Uterus (tissue), 4 donors: ENCODE results near the gene HERC4. TPM values are rescaled to one million over a fixed set of nuclear protein-coding genes. Genes with fewer than 3 reads are reported as not detected.

Source experiments
- DNase-seq, 2 donors: peaks; one replicate each; pipeline ENCODE4 v3.0.0-alpha.2; 2019 to 2020
- H3K27ac ChIP-seq, 2 donors: fragments of 200-600 bp; sonication (generic); 1 replicate in 1 of 2; 2 replicates in 1 of 2; pipeline ENCODE4 v1.5.1; 2016 to 2018
- H3K27me3 ChIP-seq, 2 donors: fragments of 200-600 bp; sonication (generic); one replicate each; pipeline ENCODE4 v1.5.1; 2018 to 2019; ENCODE audit warnings: control low read depth in 1 of 2
- H3K36me3 ChIP-seq, 2 donors: fragments of 200-600 bp; sonication (generic); one replicate each; pipeline ENCODE4 v1.5.1; 2019; ENCODE audit warnings: control low read depth in 1 of 2
- H3K4me1 ChIP-seq, 2 donors: fragments of 200-600 bp; sonication (generic); one replicate each; pipeline ENCODE4 v1.5.1; 2018 to 2019; ENCODE audit warnings: control low read depth in 1 of 2
- H3K4me3 ChIP-seq, 2 donors: fragments of 200-600 bp; sonication (generic); 1 replicate in 1 of 2; 2 replicates in 1 of 2; pipeline ENCODE4 v1.5.1; 2018 to 2019; ENCODE audit warnings: mild to moderate bottlenecking in 1 of 2
- H3K9me3 ChIP-seq, 2 donors: fragments of 200-600 bp; sonication (generic); one replicate each; pipeline ENCODE4 v1.5.1; 2019; ENCODE audit warnings: control low read depth in 1 of 2
- CTCF ChIP-seq, 4 experiments: fragments of 200-600 bp in 2 of 4; fragments of 450-650 bp in 2 of 4; sonication (generic) in 2 of 4; IDR thresholded peaks; one replicate each; pipeline ENCODE4 v1.5.1; 2016 to 2019; ENCODE audit warnings: antibody characterized with exemption in 4 of 4, mild to moderate bottlenecking in 2 of 4, moderate library complexity in 1 of 4
- POLR2A ChIP-seq, 2 donors: fragments of 450-650 bp; IDR thresholded peaks; one replicate each; pipeline ENCODE4 v1.6.1; 2016; ENCODE audit warnings: antibody characterized with exemption in 2 of 2, mild to moderate bottlenecking in 1 of 2, moderate library complexity in 1 of 2
- intact Hi-C: fragments of 100-400 bp; cut with DNase I; formaldehyde crosslinking; loops from one replicate; pipeline ENCODE4 v1.15.1; 2023; ENCODE audit warnings: low total_unique reads
- total RNA-seq, 4 donors: library from RNA; depleted of rRNA in 3 of 4; stranded (reverse); fragments of >200 nt in 3 of 4; gene quantifications; one replicate each; pipeline versions ENCODE4 v1.1.0 to v1.2.4, GENCODE V29; 2014 to 2023
- donor health status: DM: yes; HTN: yes; CAD: no.

The HERC4 gene
- total RNA-seq, 4 donors from 2014 or later, result 31.8 to 119 (median 56.2) TPM

GRCh38 chr10:67965456-67965855, 109.6 kb downstream of the HERC4 start:
- TF ChIP-seq POLR2A (IDR thresholded peaks at IDR 0.05) (no peak), CTCF (IDR thresholded peaks at IDR 0.05) (no peak)
- Histone ChIP-seq H3K9me3 (no peaks in the 10 kb centered on the region), H3K4me3 (no peak overlapping the region), H3K36me3 (no peaks in the 10 kb centered on the region), H3K27me3 (no peaks in the 10 kb centered on the region), H3K27ac (no peak overlapping the region), H3K4me1 (no peaks in the 10 kb centered on the region)
- no peak for DNase-seq
- intact Hi-C loops, result no loop called here

DNA sequence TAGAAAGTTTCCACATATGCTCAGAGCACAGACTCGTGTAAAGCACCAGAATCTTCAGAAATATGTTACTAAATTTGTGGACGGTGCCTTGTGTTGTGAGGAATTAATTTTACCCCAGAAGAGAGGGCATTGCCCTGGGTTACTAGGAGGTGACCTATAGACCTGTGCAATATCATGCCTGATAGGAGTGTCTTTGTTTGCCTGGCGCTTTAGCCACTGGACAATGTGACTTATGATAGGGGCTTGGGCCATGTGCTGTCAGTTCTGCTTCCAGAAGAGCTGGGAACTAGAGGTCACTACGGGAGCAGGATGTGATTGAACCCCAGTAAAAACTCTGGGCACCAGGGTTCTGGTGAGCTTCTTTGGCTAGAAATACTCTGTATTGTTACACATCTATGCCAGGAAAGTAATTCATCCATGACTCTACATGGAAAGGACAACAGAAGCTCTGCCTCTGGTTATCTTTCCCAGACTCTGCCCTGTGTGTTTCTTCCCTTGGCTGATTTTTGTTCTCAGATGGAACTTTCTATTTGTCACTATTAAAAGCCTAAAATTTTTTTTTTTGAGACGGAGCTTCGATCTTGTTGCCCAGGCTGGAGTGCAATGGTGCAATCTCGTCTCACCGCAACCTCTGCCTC, 115.1 kb downstream of the HERC4 start:
- no peak for TF ChIP-seq POLR2A (IDR thresholded peaks at IDR 0.05)
- no peak for TF ChIP-seq CTCF (IDR thresholded peaks at IDR 0.05)
- intact Hi-C loops, result no loop called here
- H3K9me3 ChIP-seq, result no peaks in the 10 kb centered on the region

GRCh38 chr10:67955614-67956013, 119.5 kb downstream of the HERC4 start:
- TF ChIP-seq CTCF (IDR thresholded peaks at IDR 0.05) (no peak), POLR2A (IDR thresholded peaks at IDR 0.05) (no peak)
- Histone ChIP-seq H3K9me3 (no peaks in the 10 kb centered on the region), H3K27me3 (no peaks in the 10 kb centered on the region), H3K36me3 (no peaks in the 10 kb centered on the region), H3K4me3 (no peak overlapping the region), H3K27ac (no peak overlapping the region), H3K4me1 (no peaks in the 10 kb centered on the region)
- intact Hi-C loops, result no loop called here
- DNase-seq, result no peak

More for the DNA sequence above, 115.1 kb downstream of the HERC4 start:
- Histone ChIP-seq H3K27ac (no peak overlapping the region), H3K36me3 (no peaks in the 10 kb centered on the region), H3K27me3 (no peaks in the 10 kb centered on the region), H3K4me3 (no peak overlapping the region), H3K4me1 (no peaks in the 10 kb centered on the region)
- DNase-seq, result no peak

GRCh38 chr10:67943917-67944316, 131.2 kb downstream of the HERC4 start:
- H3K27ac ChIP-seq, result no peak overlapping the region
- no peaks in the 10 kb centered on the region for H3K4me1 ChIP-seq
- TF ChIP-seq CTCF (IDR thresholded peaks at IDR 0.05), result no peak
- no peak for TF ChIP-seq POLR2A (IDR thresholded peaks at IDR 0.05)
- intact Hi-C loops, result no loop called here
- no peak overlapping the region for H3K4me3 ChIP-seq
- DNase-seq, result no peak
- H3K27me3 ChIP-seq, result no peaks in the 10 kb centered on the region
- no peaks in the 10 kb centered on the region for H3K36me3 ChIP-seq
- H3K9me3 ChIP-seq, result no peaks in the 10 kb centered on the region

GRCh38 chr10:67936416-67936815, 138.7 kb downstream of the HERC4 start:
- no peaks in the 10 kb centered on the region for H3K36me3 ChIP-seq
- no peak overlapping the region for H3K27ac ChIP-seq
- TF ChIP-seq CTCF (IDR thresholded peaks at IDR 0.05), result no peak
- TF ChIP-seq POLR2A (IDR thresholded peaks at IDR 0.05), result no peak
- no peaks in the 10 kb centered on the region for H3K9me3 ChIP-seq
- H3K4me3 ChIP-seq, result no peak overlapping the region
- no peaks in the 10 kb centered on the region for H3K4me1 ChIP-seq
- H3K27me3 ChIP-seq, result no peaks in the 10 kb centered on the region
- intact Hi-C loops, result no loop called here
- DNase-seq, result no peak
